HEK293 (cell line): Measurements from ENCODE around the gene ACP1.

ENCODE experiments used
- KLF16 ChIP-seq: fragments of 450-650 bp; formaldehyde crosslinking; IDR thresholded peaks from 2 replicates; pipeline ENCODE4 v1.5.1; 2017; ENCODE audit warnings: missing biosample characterization, missing genetic modification characterization
- YY1 ChIP-seq: fragments of 450-650 bp; formaldehyde crosslinking; IDR thresholded peaks from 2 replicates; pipeline ENCODE4 v1.5.1; 2018; ENCODE audit warnings: missing biosample characterization, missing genetic modification characterization

- TF ChIP-seq KLF16 (no peak), YY1 (tag by site-specific recombination) (no peak)
Observed at GRCh38 chr2:257429-257828, 7.3 kb upstream of the ACP1 start.
